IMR-90 (cell line): ENCODE data around the gene MTMR1. TPM values are rescaled to one million over a fixed set of nuclear protein-coding genes. Genes with fewer than 3 reads are reported as not detected.

ENCODE experiments used
- ATAC-seq: fragments of 200-7000 bp; cut with Tn5 transposase; 2 replicates; pipeline ENCODE4 v1.9.1; 2020; ENCODE audit warnings: low read depth, mild to moderate bottlenecking, moderate library complexity
- Bru-seq: library from RNA; stranded (reverse); fragments of 400-500 nt; gene quantifications from one replicate; lab custom pipeline; 2021; lab: Mats Ljungman, UMichigan
- BruChase-seq, 2 experiments: library from RNA; stranded (reverse); fragments of 400-500 nt; gene quantifications; one replicate each; lab custom pipeline; 2021; lab: Mats Ljungman, UMichigan
- BruUV-seq: library from RNA; stranded (reverse); fragments of 400-500 nt; replicated peaks from 2 replicates; lab custom pipeline; 2021; lab: Mats Ljungman, UMichigan
- CTCF ChIA-PET: fragments of 300-600 bp; formaldehyde crosslinking; extraction: SDS; loops from one replicate; lab custom pipeline; 2021; ENCODE audit warnings: antibody characterized with exemption; lab: Yijun Ruan, JAX
- POLR2A ChIA-PET: fragments of 300-600 bp; sonication (Branson Sonifier 250); formaldehyde crosslinking; loops from one replicate; lab custom pipeline; 2022; ENCODE audit warnings: antibody characterized with exemption; ENCODE audit not compliant: unreplicated experiment; lab: Charles Lee
- DNase-seq: peaks from one replicate; pipeline ENCODE4 v3.0.0; 2013
- H2AFZ ChIP-seq: replicated peaks from 2 replicates; pipeline ENCODE3; 2013; ENCODE audit warnings: low read length, mild to moderate bottlenecking; ENCODE audit not compliant: poor library complexity
- H2AK5ac ChIP-seq: 2 replicates; pipeline ENCODE4 v1.6.1; 2013; ENCODE audit warnings: low read depth, low read length, inconsistent platforms
- H2AK9ac ChIP-seq: replicated peaks from 2 replicates; pipeline ENCODE3; 2013; ENCODE audit warnings: mild to moderate bottlenecking, low read depth, low read length, moderate library complexity; ENCODE audit not compliant: poor library complexity
- H2BK120ac ChIP-seq: 2 replicates; pipeline ENCODE4 v1.6.1; 2013; ENCODE audit warnings: low read depth, low read length, inconsistent platforms
- H2BK15ac ChIP-seq: 3 replicates; pipeline ENCODE4 v1.6.1; 2013; ENCODE audit warnings: low read depth, low read length, inconsistent platforms
- H2BK20ac ChIP-seq: 2 replicates; pipeline ENCODE4 v1.6.1; 2013; ENCODE audit warnings: low read depth, mild to moderate bottlenecking, inconsistent platforms, low read length, moderate library complexity
- H2BK5ac ChIP-seq: 2 replicates; pipeline ENCODE4 v1.6.1; 2013; ENCODE audit warnings: mild to moderate bottlenecking, low read depth, low read length, inconsistent platforms; ENCODE audit not compliant: poor library complexity, severe bottlenecking
- H3K14ac ChIP-seq: replicated peaks from 2 replicates; pipeline ENCODE4 v1.6.1; 2013; ENCODE audit warnings: low read depth, low read length, inconsistent platforms
- H3K18ac ChIP-seq: 2 replicates; pipeline ENCODE4 v1.6.1; 2013; ENCODE audit warnings: low read depth, low read length, control low read depth
- H3K23ac ChIP-seq: 2 replicates; pipeline ENCODE4 v1.6.1; 2013; ENCODE audit warnings: low read depth, low read length, inconsistent platforms
- H3K27ac ChIP-seq: 2 replicates; pipeline ENCODE4 v1.5.1; 2013; ENCODE audit warnings: mild to moderate bottlenecking, control low read depth, low read length; ENCODE audit not compliant: insufficient read depth
- H3K27me3 ChIP-seq: 2 replicates; pipeline ENCODE4 v1.6.1; 2013; ENCODE audit warnings: low read length; ENCODE audit not compliant: control insufficient read depth, insufficient read depth
- H3K36me3 ChIP-seq: 2 replicates; pipeline ENCODE4 v1.6.1; 2013; ENCODE audit warnings: low read length, mixed read lengths; ENCODE audit not compliant: control insufficient read depth, insufficient read depth
- H3K4ac ChIP-seq: 2 replicates; pipeline ENCODE4 v1.6.1; 2013; ENCODE audit warnings: low read depth, low read length, inconsistent platforms
- H3K4me1 ChIP-seq: 2 replicates; pipeline ENCODE4 v1.6.1; 2013; ENCODE audit warnings: low read length, mixed read lengths; ENCODE audit not compliant: control insufficient read depth, insufficient read depth
- H3K4me2 ChIP-seq: 2 replicates; pipeline ENCODE4 v1.6.1; 2013; ENCODE audit warnings: low read depth, mild to moderate bottlenecking, control low read depth, low read length, moderate library complexity
- H3K4me3 ChIP-seq: 2 replicates; pipeline ENCODE4 v1.5.1; 2013; ENCODE audit warnings: low read depth, mild to moderate bottlenecking, control low read depth, low read length, moderate library complexity; ENCODE audit not compliant: insufficient read depth
- H3K56ac ChIP-seq: 2 replicates; pipeline ENCODE4 v1.6.1; 2013; ENCODE audit warnings: low read length, inconsistent platforms; ENCODE audit not compliant: insufficient read depth; ENCODE audit errors: extremely low read depth
- H3K79me1 ChIP-seq, 2 experiments: 2 replicates each; pipeline ENCODE4 v1.6.1; 2013; ENCODE audit warnings: low read length in 2 of 2, inconsistent platforms in 1 of 2, low read depth in 1 of 2
- H3K9ac ChIP-seq: 2 replicates; pipeline ENCODE4 v1.6.1; 2013; ENCODE audit warnings: low read depth, low read length, control low read depth
- H3K9me1 ChIP-seq: 2 replicates; pipeline ENCODE4 v1.6.1; 2013; ENCODE audit warnings: low read length, inconsistent platforms; ENCODE audit not compliant: insufficient read depth
- H3K9me3 ChIP-seq: 2 replicates; pipeline ENCODE4 v1.6.1; 2013; ENCODE audit warnings: low read length; ENCODE audit not compliant: control insufficient read depth, insufficient read depth
- H4K20me1 ChIP-seq: 2 replicates; pipeline ENCODE4 v1.6.1; 2013; ENCODE audit warnings: low read length, inconsistent platforms; ENCODE audit not compliant: insufficient read depth
- H4K5ac ChIP-seq: 2 replicates; pipeline ENCODE4 v1.6.1; 2013; ENCODE audit warnings: mild to moderate bottlenecking, low read depth, low read length, control low read depth
- H4K8ac ChIP-seq, 2 experiments: 2 replicates each; pipeline ENCODE4 v1.6.1; 2013; ENCODE audit warnings: low read depth in 2 of 2, low read length in 2 of 2, control low read depth in 1 of 2, inconsistent platforms in 1 of 2
- H4K91ac ChIP-seq: 2 replicates; pipeline ENCODE4 v1.6.1; 2013; ENCODE audit warnings: low read depth, low read length, inconsistent platforms; ENCODE audit not compliant: insufficient read depth
- BHLHE40 ChIP-seq: fragments of 150-350 bp; IDR thresholded peaks from 2 replicates; pipeline ENCODE4 v1.6.1; 2016; ENCODE audit warnings: mild to moderate bottlenecking, low read depth, low read length
- ELK1 ChIP-seq: fragments of 150-350 bp; IDR thresholded peaks from 2 replicates; pipeline ENCODE4 v1.6.1; 2016; ENCODE audit warnings: low read depth, mild to moderate bottlenecking, low read length, moderate library complexity, borderline replicate concordance
- MXI1 ChIP-seq: IDR thresholded peaks from 2 replicates; pipeline ENCODE4 v1.6.1; 2012; ENCODE audit warnings: low read depth, mild to moderate bottlenecking, low read length, moderate library complexity, borderline replicate concordance
- POLR2A ChIP-seq: IDR thresholded peaks from 2 replicates; pipeline ENCODE4 v1.6.1; 2012; ENCODE audit warnings: mild to moderate bottlenecking, low read depth, low read length
- USF2 ChIP-seq: fragments of 150-350 bp; IDR thresholded peaks from 2 replicates; pipeline ENCODE4 v1.6.1; 2017; ENCODE audit warnings: mild to moderate bottlenecking, antibody characterized with exemption, low read length, low read depth
- WGBS, 2 experiments: methylation state at CpG; one replicate each; pipeline versions ENCODE4 v1.1.5 to v1.1.7; 2013; ENCODE audit warnings: missing lambda C conversion rate in 2 of 2; ENCODE audit not compliant: insufficient read length in 1 of 2; ENCODE audit errors: extremely low coverage in 2 of 2; 5-methylcytosine and 5-hydroxymethylcytosine counted together
- dilution Hi-C: fragments of 300-500 bp; cut with HindIII; formaldehyde crosslinking; loops from one replicate; pipeline ENCODE4 v1.14.3; 2018; ENCODE audit warnings: low sequenced_read_pairs; ENCODE audit not compliant: unreplicated experiment
- in situ Hi-C: fragments of 300-500 bp; cut with MboI; formaldehyde crosslinking; loops from 3 replicates; pipeline ENCODE4 v1.14.3; 2019; ENCODE audit warnings: low sequenced_read_pairs, inconsistent platforms, mixed read lengths
- intact Hi-C: fragments of 100-400 bp; cut with micrococcal nuclease; formaldehyde crosslinking; loops from 2 replicates; pipeline ENCODE4 v1.10.0; 2022
- long read RNA-seq: library from polyadenylated mRNA; unstranded; transcript quantifications from one replicate; pipeline ENCODE4 v2.0.0, GENCODE V29; 2021; ENCODE audit not compliant: unreplicated experiment
- polyA plus RNA-seq, 3 experiments: library from polyadenylated mRNA; depleted of rRNA; stranded (reverse); fragments of >200 nt; gene quantifications; 2 replicates each; pipeline ENCODE4 v1.2.3, GENCODE V29; 2012; ENCODE audit warnings: low replicate concordance in 1 of 3
- total RNA-seq: library from RNA; depleted of rRNA; stranded (reverse); fragments of >200 nt; gene quantifications from 2 replicates; pipeline ENCODE4 v1.2.3, GENCODE V29; 2012; rRNA removed

The MTMR1 gene
- total RNA-seq (19.0 and 22.8 TPM in 2 replicates), polyA plus RNA-seq (2012; rRNA removed) (24.2 and 28.8 TPM in 2 replicates), Bru-seq, nascent RNA (percentile 78 among the genes with signal in this experiment), BruChase-seq, experiment 1, labeled RNA remaining after a 6-hour chase (percentile 69 among the genes with signal in this experiment), BruChase-seq, experiment 2, labeled RNA remaining after a 2-hour chase (percentile 70 among the genes with signal in this experiment)
- 11.8 and 12.6 TPM in 2 replicates for polyA plus RNA-seq (2012; cell fraction: cytosol; rRNA removed)
- polyA plus RNA-seq (2012; cell fraction: nucleus; rRNA removed; ENCODE audit: low replicate concordance): 74.1 and 165 TPM in 2 replicates
- long read RNA-seq, partial matches to known transcripts: 8 of 17 reads
- long read RNA-seq, other reads (novel, unspliced or antisense): 9 of 17 reads

GRCh38 chrX:150692831-150693724, at the start of gene MTMR1:
Gene MTMR1 (plus strand): TSS chrX:150693396. CDS start chrX:150693531, 135 bp downstream.
- BruUV-seq: no TSS peak
- Histone ChIP-seq H4K20me1 (no peaks in the 10 kb centered on the region), H3K27me3 (no peaks in the 10 kb centered on the region), H3K4me3 (peak within 1 kb of the TSS; percentile 87), H2BK5ac (peak within 1 kb of the TSS; percentile 94), H3K9ac (peak within 1 kb of the TSS; percentile 93), H3K4me2 (peak within 1 kb of the TSS; percentile 87), H3K4ac (peak within 1 kb of the TSS; percentile 74), H2AK5ac (peak within 1 kb of the TSS; percentile 60), H2BK120ac (peak within 1 kb of the TSS; percentile 79), H3K27ac (peak within 1 kb of the TSS; percentile 96), H2BK20ac (peak within 1 kb of the TSS; percentile 57), H3K18ac (peak within 1 kb of the TSS; percentile 86), H4K91ac (peak within 1 kb of the TSS; percentile 62), H2AFZ (peak within 1 kb of the TSS; percentile 86), H4K5ac (peak within 1 kb of the TSS; percentile 97), H3K9me1 (0 out of 2 replicates have a peak, but pooled peaks cover 5% of the 10 kb centered on the region), H3K9me3 (peaks cover 16% of the 10 kb centered on the region), H3K56ac (peak within 1 kb of the TSS; percentile 71), H3K36me3 (no peaks in the 10 kb centered on the region), H3K14ac (peak within 1 kb of the TSS; percentile 87), H3K4me1 (peaks cover 10% of the 10 kb centered on the region), H3K79me1 (peaks cover 2 to 24% of the 10 kb centered on the region in 2 experiments; a peak in 2 of 4 replicates), H2BK15ac (peak within 1 kb of the TSS; percentile 93; the same call in 2 of the 3 replicates), H2AK9ac (peak within 1 kb of the TSS; percentile 90), H4K8ac (peak within 1 kb of the TSS; percentile 72 to 88), H3K23ac (peak within 1 kb of the TSS; percentile 86)
- DNase-seq: no peak
- intact Hi-C loops (loop anchor here (5.0 kb wide), 1 partner anchor 389 kb away; no protein-coding TSS in a partner anchor), in situ Hi-C loops (no loop called here), dilution Hi-C loops (no loop called here)
- TF ChIP-seq ELK1: no peak
- TF ChIP-seq USF2: no peak
- TF ChIP-seq POLR2A: peak; percentile 40; the same call in 1 of the 2 replicates
- TF ChIP-seq MXI1: no peak
- no peak for TF ChIP-seq BHLHE40
- WGBS, 2 experiments: 25% methylated on average over 15 of the region's 92 CpGs; no CpG with 5 or more reads in 1 of the 2 experiments
- POLR2A ChIA-PET: no interaction called here
- CTCF ChIA-PET: interaction anchor here (0.7 kb wide), 1 partner anchor 208 kb away, joined by 3 read pairs; no protein-coding TSS in a partner anchor
- ATAC-seq: peak; percentile 22
